UCSD-AML1 (cell line): Measurements from ENCODE around the gene PIK3R6.

Experiments
- DNase-seq: peaks from one replicate; lab custom pipeline; 2025; ENCODE audit not compliant: unreplicated experiment; lab: John Stamatoyannopoulos, UW

The PIK3R6 gene

GRCh38 chr17:8754890-8755289, 112.6 kb downstream of the PIK3R6 start:
- DNase-seq: no peak

DNA sequence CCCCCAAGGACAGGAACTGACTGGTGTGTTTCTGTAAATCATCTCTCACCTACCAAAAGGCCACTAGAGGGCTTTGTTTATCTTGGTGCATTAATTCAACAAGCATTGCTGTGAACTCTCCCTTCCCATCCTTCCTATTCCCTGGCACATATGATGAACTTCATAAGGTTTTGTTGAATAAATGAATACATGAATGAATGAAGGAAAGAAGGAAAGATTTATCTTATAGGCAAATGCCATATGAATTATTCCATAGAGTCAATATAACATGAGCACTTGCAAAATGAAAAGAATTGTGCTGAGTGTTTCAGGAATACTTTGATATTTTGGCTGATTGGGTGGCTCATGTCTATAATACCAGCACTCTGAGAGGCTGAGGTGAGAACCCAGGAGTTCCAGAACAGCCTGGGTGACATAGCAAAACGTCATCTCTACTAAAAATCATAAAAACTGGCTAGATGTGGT, 113.5 kb downstream of the PIK3R6 start:
- DNase-seq: no peak

GRCh38 chr17:8753136-8753975, 114.1 kb downstream of the PIK3R6 start:
- DNase-seq: no peak
